Nephron (organoid): ENCODE results near the gene INSYN2B.

Source experiments
- H3K27ac Mint-ChIP-seq, 3 experiments: 2 replicates each; pipeline ENCODE4 v1.8.0; 2020; ENCODE audit warnings: mixed read lengths in 3 of 3, mild to moderate bottlenecking in 2 of 3, moderate library complexity in 1 of 3
- H3K27me3 Mint-ChIP-seq: 2 replicates; pipeline ENCODE4 v1.8.0; 2021; ENCODE audit warnings: low read depth, mild to moderate bottlenecking, moderate library complexity, mixed read lengths
- H3K36me3 Mint-ChIP-seq: 2 replicates; pipeline ENCODE4 v1.8.0; 2020; ENCODE audit warnings: low read depth, mixed read lengths
- H3K4me1 Mint-ChIP-seq: 2 replicates; pipeline ENCODE4 v1.8.0; 2020; ENCODE audit warnings: mixed read lengths
- H3K4me3 Mint-ChIP-seq, 3 experiments: 2 replicates each; pipeline ENCODE4 v1.8.0; 2020; ENCODE audit warnings: mild to moderate bottlenecking in 3 of 3, mixed read lengths in 3 of 3, moderate library complexity in 2 of 3
- H3K9me3 Mint-ChIP-seq: 2 replicates; pipeline ENCODE4 v1.8.0; 2020; ENCODE audit warnings: mixed read lengths
- CTCF ChIP-seq, 3 experiments: fragments of 200-600 bp; sonication (generic); IDR thresholded peaks; one replicate each; pipeline ENCODE4 v1.5.0; 2021; ENCODE audit warnings: antibody characterized with exemption in 3 of 3; ENCODE audit not compliant: unreplicated experiment in 3 of 3

INSYN2B gene

GRCh38 chr5:169943026-169943425 lies 37.3 kb downstream of the INSYN2B start:
- H3K27ac Mint-ChIP-seq: no peak overlapping the region
- H3K9me3 Mint-ChIP-seq: no peaks in the 10 kb centered on the region
- no peaks in the 10 kb centered on the region for H3K36me3 Mint-ChIP-seq
- no peak overlapping the region for H3K4me3 Mint-ChIP-seq
- H3K27me3 Mint-ChIP-seq: no peaks in the 10 kb centered on the region
- peaks cover 14% of the 10 kb centered on the region for H3K4me1 Mint-ChIP-seq
- no peak for TF ChIP-seq CTCF (IDR thresholded peaks at IDR 0.05; ENCODE audit: unreplicated experiment in 3 of 3)

DNA sequence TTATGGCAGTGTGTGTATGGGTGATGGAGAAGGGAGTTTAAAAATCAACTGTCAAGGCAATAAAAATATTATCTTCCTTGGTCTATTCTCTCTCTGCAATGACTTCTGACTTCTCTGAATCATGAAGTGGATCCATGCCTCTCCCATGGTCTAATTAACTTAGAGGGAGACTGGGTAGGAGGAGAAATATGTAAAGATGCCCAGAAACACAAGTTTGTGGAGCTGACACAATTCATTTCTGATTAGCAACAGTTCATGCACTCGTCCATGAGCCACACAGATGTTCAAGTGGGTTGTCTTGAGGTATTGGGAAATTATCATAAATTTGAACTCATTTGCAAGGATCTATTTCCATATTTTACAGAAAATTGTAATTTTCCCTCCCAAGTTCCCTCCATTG lies 38.1 kb downstream of the INSYN2B start:
- peaks cover 14% of the 10 kb centered on the region for H3K4me1 Mint-ChIP-seq

DNA sequence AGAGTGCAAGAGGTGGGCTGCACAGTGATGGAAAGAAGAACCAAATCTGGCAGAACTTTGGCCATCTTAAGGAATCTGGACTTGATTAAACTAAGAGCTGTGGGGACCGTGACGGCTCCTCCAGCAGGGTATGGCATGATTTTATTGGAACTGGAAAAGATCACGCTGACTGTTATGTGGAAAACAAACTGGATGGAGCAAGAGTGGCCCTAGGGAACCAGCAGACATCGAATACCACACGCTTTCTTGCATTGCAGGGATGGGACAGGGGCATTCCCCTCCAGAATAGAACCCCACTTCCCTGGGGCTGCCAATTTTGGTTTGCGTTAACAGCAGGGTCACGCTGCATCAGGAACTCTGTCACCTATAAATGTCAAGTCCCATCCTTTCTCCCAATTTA lies 38.8 kb downstream of the INSYN2B start:
- Mint-ChIP-seq H3K9me3 (no peaks in the 10 kb centered on the region), H3K36me3 (no peaks in the 10 kb centered on the region), H3K4me3 (no peak overlapping the region), H3K27me3 (no peaks in the 10 kb centered on the region), H3K4me1 (peaks cover 14% of the 10 kb centered on the region), H3K27ac (no peak overlapping the region)
- no peak for TF ChIP-seq CTCF (IDR thresholded peaks at IDR 0.05; ENCODE audit: unreplicated experiment in 3 of 3)

More for the DNA sequence above, 38.1 kb downstream of the INSYN2B start:
- Mint-ChIP-seq H3K27me3 (no peaks in the 10 kb centered on the region), H3K36me3 (no peaks in the 10 kb centered on the region), H3K4me3 (no peak overlapping the region), H3K27ac (no peak overlapping the region), H3K9me3 (no peaks in the 10 kb centered on the region)
- TF ChIP-seq CTCF (IDR thresholded peaks at IDR 0.05; ENCODE audit: unreplicated experiment in 3 of 3): no peak

DNA sequence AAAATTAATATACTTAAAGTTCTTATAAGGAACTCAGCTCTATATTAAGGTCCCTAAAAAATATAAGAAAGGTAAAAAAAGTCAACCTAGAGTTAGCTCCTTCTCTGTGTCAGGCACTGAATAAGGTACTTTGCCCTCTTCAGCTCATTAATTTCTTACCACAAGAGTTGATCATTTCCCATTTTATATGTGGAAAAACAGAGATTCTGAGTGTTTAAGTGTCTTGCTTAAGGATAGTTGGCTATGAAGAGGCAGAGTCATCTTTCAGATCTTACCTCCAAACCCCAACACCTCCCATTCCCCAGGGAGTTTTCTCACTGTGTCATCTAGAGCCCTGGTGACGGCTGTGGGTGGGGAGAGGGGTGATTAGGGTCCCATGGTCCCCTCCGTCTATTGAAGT lies 40.6 kb downstream of the INSYN2B start:
- Mint-ChIP-seq H3K4me1 (peaks cover 8% of the 10 kb centered on the region), H3K27ac (peak overlapping the region; percentile 24 to 81 (median 75)), H3K4me3 (no peak overlapping the region), H3K36me3 (no peaks in the 10 kb centered on the region), H3K27me3 (no peaks in the 10 kb centered on the region), H3K9me3 (no peaks in the 10 kb centered on the region)
- no peak for TF ChIP-seq CTCF (IDR thresholded peaks at IDR 0.05; ENCODE audit: unreplicated experiment in 3 of 3)

- H3K36me3 Mint-ChIP-seq: no peaks in the 10 kb centered on the region
- H3K4me3 Mint-ChIP-seq: no peak overlapping the region
- no peaks in the 10 kb centered on the region for H3K9me3 Mint-ChIP-seq
- no peaks in the 10 kb centered on the region for H3K27me3 Mint-ChIP-seq
- no peak overlapping the region for H3K27ac Mint-ChIP-seq
- TF ChIP-seq CTCF (IDR thresholded peaks at IDR 0.05; ENCODE audit: unreplicated experiment in 3 of 3): no peak
- peaks cover 14% of the 10 kb centered on the region for H3K4me1 Mint-ChIP-seq
Measured at GRCh38 chr5:169938439-169938838, 41.9 kb downstream of the INSYN2B start.

GRCh38 chr5:169935762-169936161 lies 44.5 kb downstream of the INSYN2B start:
- Mint-ChIP-seq H3K36me3 (no peaks in the 10 kb centered on the region), H3K4me1 (peaks cover 16% of the 10 kb centered on the region), H3K27ac (no peak overlapping the region), H3K27me3 (peaks cover 8% of the 10 kb centered on the region), H3K9me3 (no peaks in the 10 kb centered on the region), H3K4me3 (no peak overlapping the region)
- no peak for TF ChIP-seq CTCF (IDR thresholded peaks at IDR 0.05; ENCODE audit: unreplicated experiment in 3 of 3)
